Activated CD8-positive, alpha-beta memory T cell treated with anti-CD3 and anti-CD28 coated beads, Interleukin-2, amount 10 ng/mL, durations not matched to agents 7 days and 5 days (primary cell): Measurements from ENCODE around the gene TMEM120B. TPM values are rescaled to one million over a fixed set of nuclear protein-coding genes. Genes with fewer than 3 reads are reported as not detected.
"Not testable (repeated sequence)": the region's sequence is repeated elsewhere in the genome, so short reads cannot be mapped to it uniquely, and the experiment has no call there.

Experiments used
- ATAC-seq: fragments of 150-1000 bp; cut with Tn5 transposase; one replicate; pipeline ENCODE4 v1.10.0; 2021; ENCODE audit warnings: moderate library complexity
- CTCF ChIA-PET: fragments of 350-600 bp; sonication (Branson Sonifier 250); formaldehyde crosslinking; loops from one replicate; lab custom pipeline; 2021; ENCODE audit warnings: antibody characterized with exemption; lab: Charles Lee
- DNase-seq: peaks from one replicate; pipeline ENCODE4 v3.0.0-alpha.2; 2020
- H3K27ac Mint-ChIP-seq: one replicate; pipeline ENCODE4 v1.8.0; 2021; ENCODE audit warnings: mild to moderate bottlenecking, mixed read lengths
- H3K27me3 Mint-ChIP-seq: one replicate; pipeline ENCODE4 v1.8.0; 2021; ENCODE audit warnings: mixed read lengths
- H3K36me3 Mint-ChIP-seq: one replicate; pipeline ENCODE4 v1.8.0; 2021; ENCODE audit warnings: mild to moderate bottlenecking, mixed read lengths
- H3K4me1 Mint-ChIP-seq: one replicate; pipeline ENCODE4 v1.8.0; 2021; ENCODE audit warnings: mixed read lengths
- H3K4me3 Mint-ChIP-seq: one replicate; pipeline ENCODE4 v1.8.0; 2021; ENCODE audit warnings: mild to moderate bottlenecking, moderate library complexity, mixed read lengths
- H3K9me3 Mint-ChIP-seq: one replicate; pipeline ENCODE4 v1.8.0; 2022; ENCODE audit warnings: low read depth, mixed read lengths
- total RNA-seq, 2 experiments: library from RNA; stranded (reverse); gene quantifications; one replicate each; pipeline ENCODE4 v1.2.3, GENCODE V29; 2021

Gene TMEM120B
- total RNA-seq, 2 experiments from 2014 or later: 8.8 to 11.0 TPM

DNA sequence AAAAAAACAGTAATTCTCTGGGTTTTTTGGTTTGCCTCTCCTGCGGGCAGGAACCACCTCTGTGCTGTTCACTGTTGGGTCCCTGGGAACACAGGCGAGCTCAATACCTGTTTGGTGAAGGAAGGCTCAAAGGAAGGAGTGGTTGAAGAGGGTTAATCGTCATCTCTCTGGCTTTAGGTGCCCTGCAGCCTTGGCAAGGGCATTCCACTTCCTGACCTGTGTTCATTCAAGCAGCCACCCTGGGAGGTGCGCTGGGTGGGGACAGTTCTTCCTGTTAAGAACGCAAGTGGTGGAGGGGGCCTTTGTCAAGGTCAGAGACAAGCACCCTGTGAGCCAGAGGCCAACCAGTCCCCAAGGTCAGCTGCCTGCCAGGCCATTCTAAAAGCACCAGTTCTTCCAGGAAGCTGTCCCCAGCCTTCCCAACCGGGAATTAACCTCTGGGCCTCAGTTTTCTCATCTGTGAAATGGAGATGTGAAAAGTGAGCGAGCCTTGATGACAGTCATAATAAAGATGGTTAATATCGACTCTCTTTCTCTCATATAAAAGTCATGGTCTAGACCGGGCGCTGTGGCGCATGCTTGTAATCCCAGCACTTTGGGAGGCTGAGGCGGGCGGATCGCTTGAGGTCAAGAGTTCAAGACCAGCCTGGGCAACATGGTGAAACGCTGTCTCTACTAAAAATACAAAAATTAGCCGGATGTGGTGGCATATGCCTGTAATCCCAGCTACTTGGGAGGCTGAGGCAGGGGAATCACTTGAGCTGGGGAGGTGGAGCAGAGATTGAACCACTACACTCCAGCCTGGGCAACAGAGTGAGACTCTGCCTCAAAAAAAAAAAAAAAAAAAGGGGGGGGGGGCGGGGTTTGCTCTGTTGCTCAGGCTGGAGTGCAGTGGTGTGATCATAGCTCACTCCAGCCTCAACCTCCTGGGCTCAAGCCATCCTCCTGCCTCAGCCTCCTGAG lies 74.8 kb downstream of the TMEM120B start:
- Mint-ChIP-seq H3K27ac (peak overlapping the region; percentile 98), H3K36me3 (peaks cover 48% of the 10 kb centered on the region), H3K27me3 (no peaks in the 10 kb centered on the region), H3K9me3 (no peaks in the 10 kb centered on the region), H3K4me1 (peaks cover 83% of the 10 kb centered on the region), H3K4me3 (peak overlapping the region; percentile 93)
- DNase-seq (peak; percentile 77), ATAC-seq (no peak)
- CTCF ChIA-PET: interaction anchor here (0.9 to 45.4 kb wide), 5 partner anchors 5 to 102 kb away, joined by 3 to 1678 read pairs (median 3); partner anchors contain the start of genes RHOF, SETD1B and TMEM120B

DNA sequence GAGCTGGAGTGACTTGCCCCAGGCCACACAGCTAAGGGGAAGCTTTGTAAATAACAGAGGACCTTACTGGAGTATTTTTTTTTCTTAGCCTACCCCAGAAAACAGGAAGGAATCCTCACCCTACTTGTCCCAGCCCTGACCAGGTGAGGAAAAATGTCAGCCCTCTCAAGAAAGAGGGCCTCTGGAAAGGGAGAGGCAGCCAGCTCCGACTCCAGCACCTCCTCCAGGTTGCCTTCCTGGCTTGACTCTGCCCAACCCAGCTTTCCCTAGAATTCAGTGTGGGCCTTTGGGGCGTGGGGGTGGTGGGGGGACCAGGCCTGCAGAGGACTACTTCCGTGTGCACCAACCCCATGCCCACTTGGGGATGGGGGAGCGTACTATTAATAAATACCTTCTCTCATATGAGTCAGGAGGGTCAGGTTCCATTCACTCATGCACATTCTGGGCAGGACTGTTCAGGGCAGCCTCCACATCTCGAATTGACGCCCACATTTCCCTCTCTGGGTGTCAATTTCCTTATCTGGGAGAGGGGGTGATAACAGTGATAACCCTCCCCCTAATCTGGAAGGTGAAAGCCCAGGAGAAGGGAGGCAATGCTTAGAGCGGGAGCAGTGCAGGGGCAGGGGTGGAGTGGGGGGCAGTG lies 75.7 kb downstream of the TMEM120B start:
- Mint-ChIP-seq H3K27me3 (no peaks in the 10 kb centered on the region), H3K27ac (peak overlapping the region; percentile 98), H3K4me1 (peaks cover 74% of the 10 kb centered on the region), H3K4me3 (peak overlapping the region; percentile 93), H3K36me3 (peaks cover 48% of the 10 kb centered on the region), H3K9me3 (no peaks in the 10 kb centered on the region)
- CTCF ChIA-PET: interaction anchor here (0.9 to 45.4 kb wide), 5 partner anchors 6 to 162 kb away, joined by 3 to 1678 read pairs (median 3); partner anchors contain the start of genes ORAI1, RHOF, SETD1B and TMEM120B
- DNase-seq (peak; percentile 49), ATAC-seq (no peak)

DNA sequence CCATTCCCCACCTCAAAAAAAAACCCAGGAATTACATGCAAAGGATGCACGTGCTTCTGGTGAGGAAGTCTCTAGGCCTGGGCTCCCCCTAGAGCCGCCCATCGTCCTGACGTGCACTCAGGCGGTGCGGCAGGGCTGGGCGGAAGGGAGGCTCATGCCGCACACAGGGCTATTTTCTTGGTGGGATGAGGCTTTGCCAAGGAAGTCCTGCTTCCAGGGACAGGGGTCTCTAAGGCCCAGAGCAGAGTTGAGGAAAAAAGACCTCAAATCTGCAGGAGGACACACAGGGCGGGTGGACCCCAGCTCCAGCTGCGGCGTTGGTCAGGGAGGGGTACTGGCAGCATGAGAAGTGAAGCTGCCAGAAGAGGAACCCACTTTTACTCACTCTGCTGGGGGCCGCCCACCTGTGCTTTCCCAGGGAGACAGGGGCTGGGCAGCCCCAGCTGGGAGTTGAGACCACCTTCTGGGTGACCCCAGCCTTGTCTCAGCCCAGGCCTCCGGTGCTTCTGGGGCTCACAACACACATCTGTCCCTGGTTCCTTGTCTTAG lies 76.8 kb downstream of the TMEM120B start:
- Mint-ChIP-seq H3K4me3 (peak overlapping the region; percentile 93), H3K27me3 (no peaks in the 10 kb centered on the region), H3K9me3 (no peaks in the 10 kb centered on the region), H3K27ac (peak overlapping the region; percentile 98), H3K4me1 (peaks cover 66% of the 10 kb centered on the region), H3K36me3 (peaks cover 45% of the 10 kb centered on the region)
- DNase-seq (peak; percentile 74), ATAC-seq (peak; percentile 1)
- CTCF ChIA-PET: interaction anchor here (0.6 to 45.4 kb wide), 8 partner anchors 7 to 516 kb away, joined by 3 to 1678 read pairs (median 4); partner anchors contain the start of genes ORAI1, PSMD9, RHOF and SETD1B

DNA sequence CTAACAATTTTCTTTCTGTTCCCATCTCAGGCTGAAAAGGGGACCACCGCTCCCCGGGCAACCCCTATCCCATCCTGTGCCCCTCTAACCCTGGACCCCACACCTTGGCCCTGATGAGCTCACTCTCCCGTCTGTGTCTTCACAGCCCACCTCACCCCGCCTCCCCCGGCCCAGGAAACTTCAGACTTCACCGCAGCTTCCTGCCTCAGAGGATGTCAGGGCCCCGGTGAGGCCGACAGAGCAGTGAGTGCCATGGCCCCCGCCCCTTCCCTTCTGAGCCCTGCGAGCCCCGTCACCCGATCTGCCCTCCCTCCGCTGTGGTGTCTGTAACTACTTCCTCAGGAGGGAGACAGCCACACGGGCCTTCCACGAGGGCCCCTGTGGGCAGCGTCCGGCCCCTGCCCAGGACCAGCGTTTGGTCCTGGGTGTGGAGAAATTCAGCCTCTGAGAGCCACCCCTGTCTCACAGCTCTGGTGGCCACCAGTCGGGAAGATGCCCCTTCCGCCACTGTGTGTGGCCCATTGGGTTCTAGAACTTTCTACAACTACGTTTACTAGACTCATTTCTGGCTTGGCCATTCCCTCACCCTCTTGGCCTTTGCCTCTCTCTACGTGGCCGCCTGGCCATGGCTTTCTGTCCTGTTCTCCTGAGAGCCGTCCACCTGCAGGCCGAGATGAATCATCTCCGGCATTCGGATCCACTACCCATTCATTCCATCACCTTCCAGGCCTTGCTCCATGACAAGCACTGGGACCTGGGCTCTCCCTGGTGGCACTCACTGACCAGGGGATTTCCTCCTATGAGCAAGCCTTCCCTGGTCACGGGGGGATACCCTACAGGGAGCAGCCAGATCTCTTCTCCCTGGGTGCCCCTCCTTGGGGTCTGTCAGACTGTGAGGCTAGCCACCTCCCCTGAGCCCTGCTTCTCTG lies 77.5 kb downstream of the TMEM120B start:
- H3K4me1 Mint-ChIP-seq: peaks cover 66% of the 10 kb centered on the region
- H3K4me3 Mint-ChIP-seq: peak overlapping the region; percentile 93
- ATAC-seq (peak; percentile 64), DNase-seq (peak; percentile 98)
- H3K27me3 Mint-ChIP-seq: no peaks in the 10 kb centered on the region
- CTCF ChIA-PET: interaction anchor here (0.6 to 45.4 kb wide), 8 partner anchors 7 to 515 kb away, joined by 3 to 1678 read pairs (median 4); partner anchors contain the start of genes ORAI1, PSMD9, RHOF and SETD1B
- no peaks in the 10 kb centered on the region for H3K9me3 Mint-ChIP-seq
- H3K27ac Mint-ChIP-seq: peak overlapping the region; percentile 98
- peaks cover 38% of the 10 kb centered on the region for H3K36me3 Mint-ChIP-seq

DNA sequence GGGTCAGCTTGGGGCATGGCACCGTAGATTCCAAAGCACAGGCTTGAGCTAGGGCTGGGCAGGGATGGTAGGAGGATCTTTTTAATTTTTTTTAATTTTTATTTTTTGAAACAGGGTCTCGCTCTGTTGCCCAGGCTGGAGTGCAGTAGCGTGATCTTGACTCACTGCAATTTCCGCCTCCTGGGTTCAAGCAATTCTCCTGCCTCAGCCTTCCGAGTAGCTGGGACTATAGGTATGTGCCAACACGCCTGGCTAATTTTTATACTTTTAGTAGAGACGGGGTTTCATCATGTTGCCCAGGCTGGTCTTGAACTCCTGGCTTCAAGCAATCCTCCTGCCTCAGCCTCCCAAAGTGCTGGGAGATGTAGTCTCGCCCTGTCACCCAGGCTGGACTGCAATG lies 78.2 kb downstream of the TMEM120B start:
- not testable (repeated sequence) for ATAC-seq, DNase-seq, H3K9me3 Mint-ChIP-seq, H3K27me3 Mint-ChIP-seq
- Mint-ChIP-seq H3K36me3 (peaks cover 38% of the 10 kb centered on the region), H3K4me3 (peak overlapping the region; percentile 93), H3K27ac (peak overlapping the region; percentile 98), H3K4me1 (peaks cover 66% of the 10 kb centered on the region)
- CTCF ChIA-PET: interaction anchor here (0.6 to 45.4 kb wide), 6 partner anchors 7 to 1143 kb away, joined by 3 to 1678 read pairs (median 5); partner anchors contain the start of genes PSMD9, RHOF and SETD1B

DNA sequence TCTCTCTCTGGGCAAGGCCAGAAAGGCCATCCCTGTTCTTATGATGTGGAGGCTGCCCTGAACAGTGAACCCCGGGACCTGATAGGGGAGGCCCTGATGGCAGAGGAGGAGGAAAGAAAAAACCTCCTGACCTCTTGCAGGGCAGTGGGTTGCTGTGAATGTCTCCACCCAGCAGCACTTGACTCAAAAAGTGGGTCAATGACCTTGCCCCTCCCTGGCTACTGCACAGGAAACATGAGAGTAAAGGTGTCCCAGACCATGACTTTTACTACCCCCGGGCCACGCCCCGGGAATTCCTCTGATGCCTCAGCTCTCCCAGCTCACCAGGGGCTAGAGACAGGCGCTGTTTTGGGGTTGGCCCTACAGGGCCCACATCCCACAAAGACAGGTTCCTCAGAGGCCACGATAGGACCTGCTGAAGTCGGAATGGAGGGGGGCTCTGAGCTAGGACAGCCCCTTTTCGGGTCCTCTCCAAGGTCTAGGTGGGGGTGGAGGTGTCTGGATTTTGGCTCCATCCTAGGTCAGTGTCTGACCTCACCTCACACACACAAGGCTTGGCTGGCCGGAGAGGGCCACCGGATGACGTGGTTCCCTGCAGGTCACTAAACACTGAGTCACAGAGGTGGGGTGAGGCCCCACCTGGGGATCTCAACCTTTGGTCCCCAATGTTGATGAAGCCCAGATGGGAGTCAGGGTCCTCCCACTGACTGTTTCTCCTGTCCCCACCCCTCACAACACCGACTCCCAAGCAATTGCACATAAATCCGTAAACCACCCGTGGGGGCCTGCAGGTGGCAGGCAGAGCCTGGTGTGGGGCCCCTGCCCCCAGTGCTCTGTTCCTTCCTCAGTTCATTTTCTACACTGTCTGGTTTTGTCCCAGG lies 79.4 kb downstream of the TMEM120B start:
- CTCF ChIA-PET: interaction anchor here (0.6 to 45.4 kb wide), 14 partner anchors 6 to 1144 kb away, joined by 3 to 1678 read pairs (median 5); partner anchors contain the start of genes PSMD9, RHOF, SETD1B and TMEM120B
- peaks cover 30% of the 10 kb centered on the region for H3K36me3 Mint-ChIP-seq
- ATAC-seq (no peak), DNase-seq (peak; percentile 64)
- no peaks in the 10 kb centered on the region for H3K27me3 Mint-ChIP-seq
- H3K27ac Mint-ChIP-seq: peak overlapping the region; percentile 98
- H3K9me3 Mint-ChIP-seq: no peaks in the 10 kb centered on the region
- H3K4me1 Mint-ChIP-seq: peaks cover 56% of the 10 kb centered on the region
- peak overlapping the region; percentile 93 for H3K4me3 Mint-ChIP-seq

DNA sequence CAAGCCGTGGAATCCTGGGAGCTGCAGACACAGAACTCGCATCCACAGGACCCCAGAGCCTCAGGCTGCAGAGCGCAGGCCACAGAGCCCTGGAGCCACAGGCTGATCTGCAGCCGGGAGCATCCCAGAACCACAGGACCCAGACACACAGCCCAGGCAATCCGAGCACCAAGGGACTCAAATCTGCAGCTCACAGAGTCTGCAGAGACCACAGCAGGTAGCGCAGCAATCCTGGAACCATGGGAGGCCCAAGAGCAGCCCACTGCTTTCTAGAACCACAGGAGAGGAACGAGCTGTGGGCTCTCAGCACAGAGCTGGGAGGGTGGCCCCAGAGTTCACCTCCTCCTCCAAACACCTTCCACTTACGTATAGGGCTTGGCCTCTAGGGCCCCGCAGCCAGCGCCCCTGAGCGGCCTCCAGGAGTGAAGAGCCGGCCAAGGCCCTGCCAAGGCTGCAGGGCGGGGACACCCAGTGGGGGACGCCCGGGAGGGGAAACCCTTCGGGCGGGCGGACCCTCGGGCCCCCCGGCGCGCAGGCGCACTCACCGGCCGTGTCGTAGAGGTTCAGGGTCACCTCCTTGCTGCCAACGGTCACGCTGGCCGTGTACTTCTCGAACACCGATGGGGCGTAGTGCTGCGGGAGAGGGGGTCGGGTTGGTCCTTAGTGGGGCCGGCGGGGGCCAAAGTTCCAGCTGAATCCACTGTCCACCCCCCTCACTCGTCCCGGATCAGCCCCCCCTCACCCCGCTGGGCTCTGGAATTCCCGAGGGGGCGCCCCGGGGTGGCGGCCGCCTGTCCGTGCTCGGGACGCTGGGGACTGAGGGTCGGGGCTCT lies 80.3 kb downstream of the TMEM120B start:
- peaks cover 26% of the 10 kb centered on the region for H3K36me3 Mint-ChIP-seq
- peak; percentile 83 for DNase-seq
- CTCF ChIA-PET: interaction anchor here (0.6 to 45.4 kb wide), 21 partner anchors 5 to 303 kb away, joined by 3 to 1678 read pairs (median 13); partner anchors contain the start of genes CFAP251, ORAI1, PSMD9 and RHOF
- peak overlapping the region; percentile 98 for H3K27ac Mint-ChIP-seq
- no peaks in the 10 kb centered on the region for H3K9me3 Mint-ChIP-seq
- H3K27me3 Mint-ChIP-seq: no peaks in the 10 kb centered on the region
- H3K4me3 Mint-ChIP-seq: peak overlapping the region; percentile 93
- peaks cover 54% of the 10 kb centered on the region for H3K4me1 Mint-ChIP-seq
- peak; percentile 18 for ATAC-seq

DNA sequence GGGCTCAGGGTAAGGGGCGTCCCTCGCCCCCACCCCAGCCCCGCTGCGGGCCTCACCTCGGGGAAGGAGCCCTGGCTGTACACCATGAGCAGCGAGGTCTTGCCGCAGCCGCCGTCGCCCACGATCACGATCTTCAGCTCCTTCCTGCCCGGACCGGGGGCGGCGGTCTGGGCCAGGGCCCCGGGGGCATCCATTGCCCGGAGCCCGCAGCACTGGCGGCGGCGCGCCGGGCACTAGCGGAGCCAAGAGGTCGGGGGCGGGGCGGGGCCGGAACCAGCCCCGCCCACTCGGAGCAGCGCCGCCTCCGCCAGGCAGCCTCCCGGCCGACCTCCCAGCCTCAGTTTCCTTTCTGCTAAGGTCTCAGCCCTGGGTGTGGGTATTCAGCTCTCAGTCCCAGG lies 80.9 kb downstream of the TMEM120B start, which contains the start of gene RHOF:
RHOF (minus strand) TSS at position 249 of the 398 bp plus-strand sequence; CDS start at position 194, 55 bp downstream.
- Mint-ChIP-seq H3K27ac (peak within 1 kb of the TSS; percentile 98), H3K4me1 (peaks cover 53% of the 10 kb centered on the region), H3K4me3 (peak within 1 kb of the TSS; percentile 93), H3K9me3 (no peaks in the 10 kb centered on the region), H3K36me3 (peaks cover 23% of the 10 kb centered on the region), H3K27me3 (no peaks in the 10 kb centered on the region)
- ATAC-seq (peak; percentile 22), DNase-seq (no peak)
- CTCF ChIA-PET: interaction anchor here (0.6 to 45.4 kb wide), 28 partner anchors 4 to 525 kb away, joined by 3 to 1678 read pairs (median 12); partner anchors contain the start of genes CFAP251, ORAI1, PSMD9 and RHOF

DNA sequence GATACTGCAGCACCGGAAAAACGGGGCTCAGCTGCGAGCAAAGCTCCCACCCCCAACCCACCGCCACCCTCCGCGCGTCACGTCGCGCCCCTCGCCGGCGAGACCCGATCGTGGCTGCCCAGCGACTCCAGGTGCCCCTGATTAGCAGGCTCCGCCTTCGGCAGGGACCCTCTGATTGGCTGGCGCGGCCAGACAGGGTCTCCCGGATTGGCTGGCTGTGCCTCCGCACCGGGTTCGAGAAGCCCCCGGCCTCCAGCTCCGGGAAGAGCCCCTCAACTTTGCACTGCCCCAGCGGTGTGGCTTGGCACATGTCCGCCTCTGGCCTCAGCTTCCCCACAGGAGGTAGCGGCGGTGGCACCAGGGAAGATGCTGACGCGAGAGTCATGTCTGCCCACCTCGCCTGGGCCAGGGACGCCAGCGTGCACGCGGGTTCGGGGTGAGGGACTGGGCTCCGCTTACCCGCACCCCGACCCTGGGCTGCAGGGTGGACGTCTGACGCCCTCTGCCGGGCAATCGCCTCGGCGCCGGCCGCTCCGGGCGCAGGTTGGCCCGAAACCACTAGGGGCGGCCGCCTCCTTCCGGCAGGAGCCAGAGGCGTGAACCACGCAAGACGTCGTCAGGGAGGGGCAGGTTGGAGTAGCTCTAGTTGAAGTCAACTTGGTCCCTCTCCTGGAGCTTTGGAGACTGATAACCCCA lies 81.4 kb downstream of the TMEM120B start:
- Mint-ChIP-seq H3K4me1 (peaks cover 53% of the 10 kb centered on the region), H3K4me3 (peak overlapping the region; percentile 93), H3K9me3 (no peaks in the 10 kb centered on the region), H3K27me3 (no peaks in the 10 kb centered on the region), H3K27ac (peak overlapping the region; percentile 90), H3K36me3 (peaks cover 26% of the 10 kb centered on the region)
- CTCF ChIA-PET: interaction anchor here (0.6 to 45.4 kb wide), 50 partner anchors 3 to 525 kb away, joined by 3 to 1678 read pairs (median 5); partner anchors contain the start of genes CFAP251, ORAI1, PSMD9 and RHOF
- peak; percentile 62 for ATAC-seq
- DNase-seq: peak; percentile 97
